ENCODE measurements around the gene APBA2. TPM values are rescaled to one million over a fixed set of nuclear protein-coding genes. Genes with fewer than 3 reads are reported as not detected.

The APBA2 gene
- total and polyA plus RNA-seq, 10 of the 15 experiments (the other 5 are each of a cell fraction or from before 2014, with no cell fraction given): 0.06 to 0.26 (median 0.07) TPM; not detected in 7

GRCh38 chr15:29130476-29130875, 244.7 kb downstream of the APBA2 start:
- Histone ChIP-seq H4K20me1 (ENCODE audit: control insufficient read depth, insufficient read depth) (no peaks in the 10 kb centered on the region), H2AFZ (ENCODE audit: control insufficient read depth, low read depth, low read length) (no peak overlapping the region), H3K4me2 (ENCODE audit: control insufficient read depth, insufficient read depth) (no peak overlapping the region), H3K27ac (ENCODE audit: control insufficient read depth, insufficient read depth) (no peak overlapping the region), H3K4me1 (ENCODE audit: control insufficient read depth, insufficient read depth, low read length) (no peaks in the 10 kb centered on the region), H3K9ac (ENCODE audit: control insufficient read depth, insufficient read depth, low read length) (no peak overlapping the region), H3K27me3 (replicated peaks in 1 of 2; ENCODE audit: control insufficient read depth in 2 of 2, insufficient read depth in 2 of 2, low read length in 1 of 2) (no peaks in the 10 kb centered on the region), H3K4me3 (no peak overlapping the region), H3K79me2 (ENCODE audit: control insufficient read depth, insufficient read depth, low read length) (no peaks in the 10 kb centered on the region), H3K36me3 (ENCODE audit: control insufficient read depth in 2 of 2, insufficient read depth in 2 of 2, low read length in 1 of 2) (no peaks in the 10 kb centered on the region), H3K9me3 (replicated peaks; ENCODE audit: control insufficient read depth, insufficient read depth, low read length) (no peaks in the 10 kb centered on the region)
- ChIA-PET POLR2A (no interaction called here), SMC1A (ENCODE audit: uncharacterized antibody, unreplicated experiment) (no interaction called here), CTCF (interaction anchor here (0.8 to 1.9 kb wide), 2 partner anchors 9 kb away, joined by 3 to 5 read pairs; no protein-coding TSS in a partner anchor), RAD21 (ENCODE audit: unreplicated experiment) (interaction anchor here (2.1 kb wide), 1 partner anchor 10 kb away, joined by 4 read pairs; no protein-coding TSS in a partner anchor)
- TF ChIP-seq WRNIP1 (IDR thresholded peaks at IDR 0.05; ENCODE audit: borderline replicate concordance, low read depth, low read length): no peak
- TF ChIP-seq NFYA (IDR thresholded peaks at IDR 0.05; ENCODE audit: borderline replicate concordance, low read depth, low read length): no peak
- TF ChIP-seq SIX5 (IDR thresholded peaks at IDR 0.05; ENCODE audit: low read depth, low read length, severe bottlenecking): no peak
- TF ChIP-seq YBX1 (IDR thresholded peaks at IDR 0.05): no peak
- TF ChIP-seq GABPA (IDR thresholded peaks at IDR 0.05; ENCODE audit: low read depth): no peak
- no peak for TF ChIP-seq NFXL1 (IDR thresholded peaks at IDR 0.05; ENCODE audit: borderline replicate concordance)
- no peak for TF ChIP-seq EZH2 (IDR thresholded peaks at IDR 0.05; ENCODE audit: borderline replicate concordance, control insufficient read depth, low read depth, low read length)
- TF ChIP-seq NFYB (IDR thresholded peaks at IDR 0.05; ENCODE audit: insufficient read depth, low read depth, low read length): no peak
- TF ChIP-seq CHD1 (IDR thresholded peaks at IDR 0.05; ENCODE audit: low read depth, low read length): no peak
- no peak for TF ChIP-seq FOS (IDR thresholded peaks at IDR 0.05; ENCODE audit: borderline replicate concordance, extremely low read depth, insufficient read length)
- no peak for TF ChIP-seq ETV6 (conservative IDR thresholded peaks at IDR 0.05 in 1 of 2, IDR thresholded peaks at IDR 0.05 in 1 of 2; ENCODE audit: borderline replicate concordance in 1 of 2, low read depth in 1 of 2)
- TF ChIP-seq SMC3 (IDR thresholded peaks at IDR 0.05; ENCODE audit: borderline replicate concordance, low read length): no peak
- no peak for TF ChIP-seq ZBTB33 (IDR thresholded peaks at IDR 0.05)
- no peak for TF ChIP-seq CREM (IDR thresholded peaks at IDR 0.05; ENCODE audit: low read depth)
- in situ Hi-C loops (cut with MboI) (no loop called here), intact Hi-C loops (cut with micrococcal nuclease; ENCODE audit: unreplicated experiment) (no loop called here)
- BruUV-seq (replicated peaks): no TSS peak
- FAIRE-seq (no peak), ATAC-seq (no peak), DNase-seq (ENCODE audit: low read depth, low spot score) (no peak)
- 45% methylated on average over 6 of the region's 6 CpGs for WGBS (ENCODE audit: insufficient coverage, insufficient replicate concordance, low lambda C conversion rate, missing lambda C conversion rate)
